ENCODE data around the gene POM121L2.

The POM121L2 gene

GRCh38 chr6:27263886-27264285, 48.2 kb downstream of the POM121L2 start:
- DNase-seq (ENCODE audit: extremely low read depth, insufficient read length): no peak
- no peak for TF ChIP-seq CTCF (IDR thresholded peaks at IDR 0.05; ENCODE audit: insufficient read depth, low read length, poor library complexity, severe bottlenecking)
- H3K4me3 ChIP-seq (replicated peaks; ENCODE audit: low read depth, low read length): no peak overlapping the region
- no peaks in the 10 kb centered on the region for H3K27me3 ChIP-seq (replicated peaks; ENCODE audit: control insufficient read depth, insufficient read depth, low read length)
- H3K36me3 ChIP-seq (ENCODE audit: control insufficient read depth, insufficient read depth, low read length): no peaks in the 10 kb centered on the region

- Histone ChIP-seq H3K27me3 (replicated peaks; ENCODE audit: control insufficient read depth, insufficient read depth, low read length) (no peaks in the 10 kb centered on the region), H3K36me3 (ENCODE audit: control insufficient read depth, insufficient read depth, low read length) (no peaks in the 10 kb centered on the region), H3K4me3 (replicated peaks; ENCODE audit: low read depth, low read length) (no peak overlapping the region)
- no peak for TF ChIP-seq CTCF (IDR thresholded peaks at IDR 0.05; ENCODE audit: insufficient read depth, low read length, poor library complexity, severe bottlenecking)
- no peak for DNase-seq (ENCODE audit: extremely low read depth, insufficient read length)
Observed at GRCh38 chr6:27260836-27261375, 51.2 kb downstream of the POM121L2 start.

- no peaks in the 10 kb centered on the region for H3K27me3 ChIP-seq (replicated peaks; ENCODE audit: control insufficient read depth, insufficient read depth, low read length)
- TF ChIP-seq CTCF (IDR thresholded peaks at IDR 0.05; ENCODE audit: insufficient read depth, low read length, poor library complexity, severe bottlenecking): no peak
- DNase-seq (ENCODE audit: extremely low read depth, insufficient read length): no peak
Observed at GRCh38 chr6:27260369-27260768, 51.7 kb downstream of the POM121L2 start.

More at GRCh38 chr6:27260369-27260768, 51.7 kb downstream of the POM121L2 start:
- no peak overlapping the region for H3K4me3 ChIP-seq (replicated peaks; ENCODE audit: low read depth, low read length)
- no peaks in the 10 kb centered on the region for H3K36me3 ChIP-seq (ENCODE audit: control insufficient read depth, insufficient read depth, low read length)

Data from GM06990 (cell line).